HG03457 (cell line): ENCODE data around the gene MYO3B.
"Not testable (repeated sequence)": the region's sequence is repeated elsewhere in the genome, so short reads cannot be mapped to it uniquely, and the experiment has no call there.

ENCODE experiments used
- ATAC-seq: cut with Tn5 transposase; IDR thresholded peaks from one replicate; pipeline ENCODE4 v1.9.1; 2021; ENCODE audit warnings: moderate number of reproducible peaks; ENCODE audit not compliant: unreplicated experiment

Gene MYO3B

GRCh38 chr2:170206805-170207407 lies 29.0 kb downstream of the MYO3B start:
- ATAC-seq, result no peak

- no peak for ATAC-seq
Measured at GRCh38 chr2:170207901-170208300, 30.0 kb downstream of the MYO3B start.

GRCh38 chr2:170208967-170209366 lies 31.0 kb downstream of the MYO3B start:
- no peak for ATAC-seq

GRCh38 chr2:170212625-170213280 lies 34.8 kb downstream of the MYO3B start:
- ATAC-seq, result no peak

GRCh38 chr2:170213281-170213625 lies 35.3 kb downstream of the MYO3B start:
- ATAC-seq, result not testable (repeated sequence)

GRCh38 chr2:170213651-170214050 lies 35.7 kb downstream of the MYO3B start:
- no peak for ATAC-seq

- ATAC-seq, result no peak
Measured at GRCh38 chr2:170214309-170214948, 36.5 kb downstream of the MYO3B start.

GRCh38 chr2:170215021-170215420 lies 37.1 kb downstream of the MYO3B start:
- ATAC-seq, result no peak

GRCh38 chr2:170216428-170216827 lies 38.5 kb downstream of the MYO3B start:
- ATAC-seq, result no peak

GRCh38 chr2:170216981-170217380 lies 39.0 kb downstream of the MYO3B start:
- ATAC-seq, result no peak

- no peak for ATAC-seq
Measured at GRCh38 chr2:170217778-170218251, 39.9 kb downstream of the MYO3B start.

GRCh38 chr2:170218456-170218855 lies 40.5 kb downstream of the MYO3B start:
- ATAC-seq, result no peak

GRCh38 chr2:170218931-170219330 lies 41.0 kb downstream of the MYO3B start:
- no peak for ATAC-seq

GRCh38 chr2:170221317-170222288 lies 43.7 kb downstream of the MYO3B start:
- ATAC-seq, result no peak

GRCh38 chr2:170222298-170222697 lies 44.4 kb downstream of the MYO3B start:
- no peak for ATAC-seq

- no peak for ATAC-seq
Measured at GRCh38 chr2:170222842-170223241, 44.9 kb downstream of the MYO3B start.

- no peak for ATAC-seq
Measured at GRCh38 chr2:170224692-170225294, 46.8 kb downstream of the MYO3B start.

- ATAC-seq, result no peak
Measured at GRCh38 chr2:170226216-170226615, 48.3 kb downstream of the MYO3B start.

GRCh38 chr2:170227507-170227947 lies 49.6 kb downstream of the MYO3B start:
- no peak for ATAC-seq

- no peak for ATAC-seq
Measured at GRCh38 chr2:170227951-170228350, 50.0 kb downstream of the MYO3B start.

GRCh38 chr2:170228429-170228828 lies 50.5 kb downstream of the MYO3B start:
- ATAC-seq, result no peak
